Right ventricle myocardium superior (tissue), 1 donor: Measurements from ENCODE around the gene DEPDC4. TPM values are rescaled to one million over a fixed set of nuclear protein-coding genes. Genes with fewer than 3 reads are reported as not detected.
"Not testable (repeated sequence)": the region's sequence is repeated elsewhere in the genome, so short reads cannot be mapped to it uniquely, and the experiment has no call there.

Source experiments
- ATAC-seq: fragments of 200-7000 bp; cut with Tn5 transposase; one replicate; pipeline ENCODE4 v1.9.1; 2020; ENCODE audit warnings: mild to moderate bottlenecking; ENCODE audit not compliant: poor library complexity
- DNase-seq: peaks from one replicate; pipeline ENCODE4 v3.0.0-alpha.2; 2020
- intact Hi-C: fragments of 100-400 bp; cut with DNase I; formaldehyde crosslinking; loops from one replicate; pipeline ENCODE4 v1.11.2; 2022
- total RNA-seq: library from RNA; stranded (reverse); fragmentation: NEBNext Ultra II Directional; extraction: Animal tissue kit (Norgen Biotek cat#: 25700); gene quantifications from one replicate; pipeline ENCODE4 v1.2.1, GENCODE V29; 2021
- donor health status: DM: no; HTN: yes; CAD: no; lungs with severe emphysema.

The DEPDC4 gene
- total RNA-seq, 1 donor from 2014 or later, result 0.32 TPM

GRCh38 chr12:100225491-100225890 lies 41.4 kb downstream of the DEPDC4 start:
- intact Hi-C loops, result no loop called here
- ATAC-seq (no peak), DNase-seq (no peak)

DNA sequence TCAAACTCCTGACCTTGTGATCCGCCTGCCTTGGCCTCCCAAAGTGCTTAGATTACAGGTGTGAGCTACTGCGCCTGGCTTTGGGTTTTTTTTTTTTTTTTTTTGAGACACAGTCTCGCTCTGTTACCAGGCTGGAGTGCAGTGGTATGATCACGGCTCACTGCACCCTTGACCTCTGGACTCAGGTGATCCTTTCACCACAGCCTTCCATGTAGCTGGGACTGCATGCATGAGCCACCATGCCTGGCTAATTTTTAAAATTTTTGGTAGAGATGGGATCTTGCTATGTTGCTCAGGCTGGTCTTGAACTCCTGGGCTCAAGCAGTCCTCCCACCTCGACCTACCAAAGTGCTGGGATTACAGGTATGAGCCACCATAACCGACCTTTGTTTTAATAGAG lies 44.7 kb downstream of the DEPDC4 start:
- ATAC-seq, intact Hi-C loops, DNase-seq: not testable (repeated sequence)

GRCh38 chr12:100221523-100221922 lies 45.4 kb downstream of the DEPDC4 start:
- intact Hi-C loops, result no loop called here
- no peak for DNase-seq
- ATAC-seq, result no peak

GRCh38 chr12:100219328-100220109 lies 47.4 kb downstream of the DEPDC4 start:
- no peak for DNase-seq
- intact Hi-C loops, result no loop called here
- no peak for ATAC-seq

DNA sequence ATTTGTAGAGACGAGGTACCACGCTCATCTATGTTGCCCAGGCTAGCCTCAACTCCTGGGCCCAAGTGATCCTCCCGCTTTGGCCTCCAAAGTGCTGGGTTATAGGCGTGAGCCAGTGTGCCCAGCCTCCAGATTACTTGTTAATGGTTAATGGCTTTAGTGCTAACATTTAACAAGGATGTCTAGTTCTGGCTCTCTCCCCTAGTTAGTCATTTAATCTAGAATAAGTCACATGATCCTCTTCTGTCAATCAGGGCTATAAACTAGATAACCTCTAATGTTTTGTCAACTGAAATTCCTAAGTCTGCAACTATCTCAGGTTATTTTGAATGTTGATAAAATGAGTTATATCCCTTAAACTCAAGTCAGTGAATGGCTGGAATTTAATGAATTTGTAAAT lies 50.5 kb downstream of the DEPDC4 start:
- ATAC-seq (no peak), DNase-seq (no peak)
- intact Hi-C loops, result no loop called here

GRCh38 chr12:100215209-100215608 lies 51.7 kb downstream of the DEPDC4 start:
- DNase-seq (no peak), ATAC-seq (no peak)
- intact Hi-C loops, result no loop called here

DNA sequence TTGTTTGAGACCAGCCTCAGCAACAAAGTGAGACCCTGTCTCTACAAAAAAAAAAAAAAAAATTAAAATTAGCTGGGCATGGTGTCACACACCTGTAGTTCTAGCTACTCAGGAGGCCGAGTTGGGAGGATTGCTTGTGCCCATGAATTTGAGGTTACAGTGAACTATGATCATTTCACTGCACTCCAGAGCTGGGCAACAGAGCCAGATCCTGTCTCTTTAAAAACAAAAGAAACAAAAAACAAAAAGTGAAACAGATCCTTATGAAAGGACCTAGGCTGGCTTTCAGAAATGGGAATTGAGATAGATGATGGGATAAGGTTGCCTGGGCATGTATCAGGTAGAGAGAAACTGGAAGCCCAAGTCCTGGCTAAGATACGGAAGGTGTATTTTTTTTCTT lies 52.4 kb downstream of the DEPDC4 start:
- intact Hi-C loops, result no loop called here
- DNase-seq (no peak), ATAC-seq (no peak)

- intact Hi-C loops, result no loop called here
- ATAC-seq (no peak), DNase-seq (no peak)
Observed at GRCh38 chr12:100213016-100213891, 53.6 kb downstream of the DEPDC4 start.

DNA sequence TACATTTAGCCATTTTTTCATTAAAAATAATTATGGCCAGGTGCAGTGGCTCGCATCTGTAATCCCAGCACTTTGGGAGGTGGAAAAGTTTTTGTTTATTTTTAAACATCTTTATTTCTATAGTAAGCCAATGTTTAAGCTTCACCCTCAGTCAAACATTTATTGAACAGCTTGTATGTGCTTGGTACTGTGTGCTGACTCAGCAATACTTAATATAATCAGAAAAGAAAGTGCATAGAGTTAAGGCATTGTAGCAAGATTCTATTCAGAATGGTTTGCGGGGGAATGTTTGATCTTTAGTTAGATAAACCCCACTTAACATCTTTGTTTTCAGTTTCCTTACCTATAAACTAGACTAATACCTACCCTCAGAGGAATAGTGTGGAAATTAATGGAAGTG lies 55.2 kb downstream of the DEPDC4 start:
- no peak for ATAC-seq
- intact Hi-C loops, result no loop called here

DNA sequence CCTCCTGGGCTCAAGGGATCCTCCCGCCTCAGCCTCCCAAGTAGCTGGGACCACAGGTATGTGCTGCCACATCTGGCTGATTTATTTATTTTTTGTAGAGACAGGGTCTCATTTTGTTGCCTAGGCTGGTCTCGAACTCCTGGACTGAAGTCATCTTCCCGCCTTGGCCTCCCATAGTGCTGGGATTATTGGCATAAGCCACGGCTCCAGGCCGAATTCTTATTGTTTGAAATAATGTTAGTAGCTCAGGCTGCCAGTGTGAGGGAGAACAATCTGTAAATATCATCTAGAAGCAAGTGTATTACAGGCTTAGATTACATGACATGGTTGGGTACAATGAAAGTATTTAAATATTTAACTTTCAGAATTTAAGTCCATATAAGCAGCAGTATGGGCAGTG lies 58.0 kb downstream of the DEPDC4 start:
- DNase-seq (no peak), ATAC-seq (no peak)
- intact Hi-C loops, result no loop called here

More for the DNA sequence above, 55.2 kb downstream of the DEPDC4 start:
- no peak for DNase-seq

GRCh38 chr12:100207311-100207710 lies 59.6 kb downstream of the DEPDC4 start:
- DNase-seq (no peak), ATAC-seq (no peak)
- intact Hi-C loops, result no loop called here

DNA sequence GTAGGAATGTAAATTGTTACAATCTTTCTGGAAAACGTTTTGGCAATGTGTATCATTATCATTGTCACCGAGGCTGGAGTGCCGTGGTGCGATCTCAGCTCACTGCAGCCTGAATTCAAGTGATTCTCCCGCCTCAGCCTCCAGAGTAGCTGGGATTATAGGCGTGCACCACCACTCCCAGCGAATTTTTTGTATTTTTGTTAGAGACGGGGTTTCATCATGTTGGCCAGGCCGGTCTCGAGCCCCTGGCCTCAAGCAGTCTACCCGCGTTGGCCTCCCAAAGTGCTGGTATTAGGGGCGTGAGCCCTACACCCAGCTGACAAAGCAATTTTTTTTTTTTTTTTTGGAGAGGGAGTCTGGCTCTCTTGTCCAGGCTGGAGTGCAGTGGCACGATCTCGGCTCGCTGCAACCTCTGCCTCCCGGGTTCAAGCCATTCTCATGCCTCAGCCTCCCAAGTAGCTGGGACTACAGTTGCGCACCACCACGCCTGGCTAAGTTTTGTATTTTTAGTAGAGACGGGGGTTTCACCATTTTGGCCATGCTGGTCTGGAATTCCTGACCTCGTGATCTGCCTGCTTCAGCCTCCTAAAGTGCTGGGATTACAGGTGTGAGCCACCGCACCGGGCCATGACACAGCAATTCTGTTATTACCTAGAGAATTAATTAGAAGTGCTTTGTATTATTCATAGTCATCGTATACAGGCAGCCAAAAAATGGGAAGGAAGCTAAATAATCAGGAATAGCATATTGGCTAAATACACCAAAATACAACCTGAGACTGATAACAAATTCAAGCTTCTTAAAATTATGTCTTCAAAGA lies 65.1 kb downstream of the DEPDC4 start:
- no peak for ATAC-seq
- intact Hi-C loops, result loop anchor here (5.0 kb wide), 1 partner anchor 50 kb away; no protein-coding TSS in a partner anchor

DNA sequence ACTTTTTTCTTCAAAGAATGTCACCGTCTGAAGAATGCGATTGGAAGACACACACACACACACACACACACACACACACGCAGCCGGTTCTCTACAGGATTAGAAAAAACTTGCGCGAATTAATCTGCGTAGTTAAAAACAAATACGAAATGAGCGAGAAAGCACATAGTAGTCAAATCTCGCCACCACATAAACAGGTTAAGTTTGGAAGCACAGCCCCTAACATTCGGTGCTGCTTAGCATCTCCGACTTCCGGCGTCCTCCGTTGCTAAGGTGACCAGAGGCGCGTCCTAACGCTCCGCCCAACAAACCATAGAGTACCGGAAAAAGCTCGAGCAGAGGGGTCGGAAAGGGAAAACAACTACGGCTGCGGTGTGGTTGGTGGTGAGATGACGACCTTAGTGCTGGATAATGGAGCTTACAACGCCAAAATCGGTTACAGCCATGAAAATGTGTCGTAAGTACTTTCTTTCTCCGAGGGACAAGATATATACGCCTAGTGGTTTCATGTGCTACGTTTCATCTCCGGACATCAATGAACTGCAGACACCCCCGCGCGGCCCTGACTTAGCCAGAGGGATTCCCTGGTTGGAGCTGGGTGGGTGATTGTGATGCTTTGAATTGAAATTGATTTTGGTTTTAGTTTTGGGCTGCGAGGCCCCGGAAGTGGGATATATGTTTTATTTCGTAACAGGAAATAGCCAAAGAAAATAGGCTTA lies 66.3 kb downstream of the DEPDC4 start, which contains the start of gene ACTR6:
Gene ACTR6, plus strand, starts transcription at position 353 of the 719 bp plus-strand sequence. Its CDS starts 37 bp downstream, at position 390.
- intact Hi-C loops, result loop anchor here (5.0 kb wide), 1 partner anchor 48 kb away; no protein-coding TSS in a partner anchor
- ATAC-seq (peak; percentile 99), DNase-seq (peak; percentile 98)

More for the DNA sequence above, 65.1 kb downstream of the DEPDC4 start:
- DNase-seq, result no peak

- DNase-seq (peak; percentile 81), ATAC-seq (peak; percentile 88)
- intact Hi-C loops, result loop anchor here (5.0 kb wide), 1 partner anchor 47 kb away; no protein-coding TSS in a partner anchor
Observed at GRCh38 chr12:100199347-100200149, 67.3 kb downstream of the DEPDC4 start.

DNA sequence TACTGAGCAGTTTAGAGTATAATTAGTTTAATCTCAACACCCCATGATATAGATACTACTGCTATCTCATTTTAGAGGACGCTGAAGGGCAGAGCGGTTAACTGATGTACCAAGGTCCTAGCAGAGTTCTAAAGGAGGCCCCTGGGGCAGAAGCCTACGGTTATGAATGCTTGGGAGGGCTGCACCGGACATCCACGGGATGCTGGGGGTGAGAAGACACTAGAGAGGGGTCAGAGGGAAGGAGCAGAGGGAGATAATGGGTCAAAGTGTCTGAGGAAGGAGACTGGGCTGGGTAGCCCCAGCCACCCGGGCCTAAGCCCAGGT lies 67.9 kb downstream of the DEPDC4 start:
- no peak for ATAC-seq
- intact Hi-C loops, result no loop called here
- no peak for DNase-seq

GRCh38 chr12:100197486-100197885 lies 69.4 kb downstream of the DEPDC4 start:
- ATAC-seq (no peak), DNase-seq (no peak)
- intact Hi-C loops, result no loop called here

DNA sequence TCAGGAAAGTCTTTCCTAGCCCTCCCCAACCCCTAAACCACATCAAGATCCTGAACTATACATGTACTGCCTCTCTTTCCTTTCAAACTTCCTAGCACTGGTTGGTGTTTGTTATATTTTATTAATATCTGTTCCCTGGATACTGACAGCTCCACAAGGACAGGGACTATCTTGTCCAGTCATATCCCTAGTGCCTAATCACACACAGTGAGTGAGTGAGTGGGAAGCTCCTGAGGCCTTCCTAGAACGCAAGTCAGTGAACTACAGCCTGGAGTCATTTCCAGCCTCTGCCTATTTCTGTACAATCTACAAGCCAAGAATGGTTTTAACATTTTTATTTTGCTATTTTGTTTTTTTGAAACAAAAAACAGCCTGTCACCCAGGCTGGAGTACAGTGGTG lies 73.8 kb downstream of the DEPDC4 start:
- DNase-seq (no peak), ATAC-seq (peak; percentile 47)
- intact Hi-C loops, result no loop called here
